ENCODE measurements around the gene OVOL2. TPM values are rescaled to one million over a fixed set of nuclear protein-coding genes. Genes with fewer than 3 reads are reported as not detected.

OVOL2 gene
- total and polyA plus RNA-seq, 4 donors, result 2.7 to 11.2 (median 7.2) TPM

GRCh38 chr20:18003897-18004296 is 53.8 kb downstream of the OVOL2 start:
- TF ChIP-seq CTCF (IDR thresholded peaks at IDR 0.05; ENCODE audit: control extremely low read depth, extremely low read depth), result no peak
- Histone ChIP-seq H3K9ac (ENCODE audit: insufficient read depth in 1 of 2, low read length in 2 of 2) (no peak overlapping the region), H3K27ac (ENCODE audit: low read depth in 1 of 2, low read length in 1 of 2) (no peak overlapping the region), H3K9me3 (ENCODE audit: control insufficient read depth in 4 of 4, insufficient read depth in 3 of 4, low read length in 3 of 4) (no peaks in the 10 kb centered on the region), H3K4me1 (ENCODE audit: control insufficient read depth in 5 of 5, insufficient read depth in 5 of 5, low read length in 5 of 5) (peaks cover 0 to 20% (median 7%) of the 10 kb centered on the region in 5 donors), H3K4me3 (no peak overlapping the region), H3K27me3 (ENCODE audit: control insufficient read depth in 3 of 3, insufficient read depth in 3 of 3, low read length in 2 of 3) (no peaks in the 10 kb centered on the region), H3K36me3 (ENCODE audit: control insufficient read depth in 4 of 4, insufficient read depth in 4 of 4, low read length in 4 of 4) (no peaks in the 10 kb centered on the region)
- no peak for DNase-seq
- WGBS, 2 donors, result 66 to 78% methylated on average over 5 of the region's 5 CpGs
- ATAC-seq (ENCODE audit: insufficient read depth, low FRiP score), result no peak

- no peak overlapping the region for H3K27ac ChIP-seq (ENCODE audit: low read depth in 1 of 2, low read length in 1 of 2)
- no peak overlapping the region for H3K9ac ChIP-seq (ENCODE audit: insufficient read depth in 1 of 2, low read length in 2 of 2)
Measured at GRCh38 chr20:18001131-18001921, 56.4 kb downstream of the OVOL2 start.

GRCh38 chr20:17999566-17999965 is 58.1 kb downstream of the OVOL2 start:
- H3K27ac ChIP-seq (ENCODE audit: low read depth in 1 of 2, low read length in 1 of 2), result no peak overlapping the region
- H3K9me3 ChIP-seq (ENCODE audit: control insufficient read depth in 4 of 4, insufficient read depth in 3 of 4, low read length in 3 of 4), result no peaks in the 10 kb centered on the region
- no peak overlapping the region for H3K4me3 ChIP-seq
- peaks cover 0 to 14% (median 0%) of the 10 kb centered on the region in 5 donors for H3K4me1 ChIP-seq (ENCODE audit: control insufficient read depth in 5 of 5, insufficient read depth in 5 of 5, low read length in 5 of 5)
- WGBS, 2 donors, result 84 to 90% methylated on average over 4 of the region's 4 CpGs
- no peak overlapping the region for H3K9ac ChIP-seq (ENCODE audit: insufficient read depth in 1 of 2, low read length in 2 of 2)
- no peak for ATAC-seq (ENCODE audit: insufficient read depth, low FRiP score)
- no peak for DNase-seq
- no peaks in the 10 kb centered on the region for H3K27me3 ChIP-seq (ENCODE audit: control insufficient read depth in 3 of 3, insufficient read depth in 3 of 3, low read length in 2 of 3)
- H3K36me3 ChIP-seq (ENCODE audit: control insufficient read depth in 4 of 4, insufficient read depth in 4 of 4, low read length in 4 of 4), result no peaks in the 10 kb centered on the region
- TF ChIP-seq CTCF (IDR thresholded peaks at IDR 0.05; ENCODE audit: control extremely low read depth, extremely low read depth), result no peak

More at GRCh38 chr20:18001131-18001921, 56.4 kb downstream of the OVOL2 start:
- DNase-seq (no peak), ATAC-seq (ENCODE audit: insufficient read depth, low FRiP score) (peak; percentile 59)
- 74 to 82% methylated on average over 10 of the region's 10 CpGs for WGBS, 2 donors
- no peak for TF ChIP-seq CTCF (IDR thresholded peaks at IDR 0.05; ENCODE audit: control extremely low read depth, extremely low read depth)
- Histone ChIP-seq H3K36me3 (ENCODE audit: control insufficient read depth in 4 of 4, insufficient read depth in 4 of 4, low read length in 4 of 4) (no peaks in the 10 kb centered on the region), H3K4me3 (no peak overlapping the region), H3K27me3 (ENCODE audit: control insufficient read depth in 3 of 3, insufficient read depth in 3 of 3, low read length in 2 of 3) (no peaks in the 10 kb centered on the region), H3K9me3 (ENCODE audit: control insufficient read depth in 4 of 4, insufficient read depth in 3 of 4, low read length in 3 of 4) (no peaks in the 10 kb centered on the region), H3K4me1 (ENCODE audit: control insufficient read depth in 5 of 5, insufficient read depth in 5 of 5, low read length in 5 of 5) (peaks cover 0 to 15% (median 7%) of the 10 kb centered on the region in 5 donors)
